UCSD-AML1 (cell line): ENCODE data around the gene NKX1-1.
"Not testable (repeated sequence)": the region's sequence is repeated elsewhere in the genome, so short reads cannot be mapped to it uniquely, and the experiment has no call there.

Experiments
- DNase-seq: peaks from one replicate; lab custom pipeline; 2025; ENCODE audit not compliant: unreplicated experiment; lab: John Stamatoyannopoulos, UW

The NKX1-1 gene

DNA sequence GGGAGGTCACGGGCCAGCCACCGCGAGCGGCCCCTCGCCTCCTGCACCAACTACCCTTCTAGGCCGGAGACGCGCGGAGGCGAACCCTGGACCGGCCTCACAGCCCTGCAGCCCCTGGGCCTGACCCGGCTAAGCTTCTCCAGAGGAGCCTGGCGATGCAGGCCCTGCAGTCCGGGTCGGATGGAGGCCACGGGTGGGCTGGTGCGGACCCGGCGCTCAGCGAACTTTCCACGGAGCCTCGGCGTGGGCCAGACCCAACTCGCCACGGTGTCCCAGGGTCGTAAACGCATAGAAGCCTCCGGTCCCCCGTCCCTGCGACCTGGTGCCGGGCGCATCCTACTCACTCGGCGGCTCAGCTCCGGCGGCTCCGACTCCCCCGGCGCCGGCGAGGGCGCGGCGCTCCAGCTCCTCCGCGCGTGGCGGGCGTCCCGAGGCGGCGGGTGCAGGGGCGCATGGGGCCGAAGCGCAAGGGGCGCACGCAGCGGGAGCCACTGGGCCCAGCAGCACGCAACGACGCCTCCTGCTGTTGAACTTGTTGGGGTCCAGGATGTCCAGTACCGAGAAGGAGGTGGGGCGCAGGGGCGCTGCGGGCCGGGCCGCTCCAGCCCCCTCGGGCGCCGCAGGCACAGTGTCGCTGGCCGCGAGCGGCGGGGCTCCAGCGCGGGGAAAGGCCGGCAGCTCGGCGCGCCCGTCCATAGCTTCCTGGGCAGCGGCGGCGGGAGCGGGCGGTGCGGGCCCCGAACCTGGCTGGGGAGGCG lies 427 bp downstream of the NKX1-1 start:
- DNase-seq = no peak

DNA sequence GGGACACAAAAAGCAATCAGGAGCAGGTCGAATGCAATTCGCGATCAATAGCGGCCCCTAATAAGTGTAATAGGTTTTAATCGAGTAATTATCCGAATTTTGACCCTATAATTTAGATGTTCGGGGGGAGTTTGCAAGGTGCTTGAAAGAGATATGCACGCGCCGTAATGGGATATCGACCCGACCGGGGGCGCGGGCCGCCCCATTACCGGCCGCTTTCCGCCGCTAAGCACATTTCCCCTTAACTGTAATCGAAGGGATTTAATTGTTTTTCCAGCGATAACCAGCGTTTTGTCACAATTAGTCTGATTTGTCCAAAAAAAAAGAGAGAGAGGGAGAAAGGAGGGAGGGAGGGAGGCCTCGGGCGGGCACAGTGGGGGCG lies 997 bp downstream of the NKX1-1 start:
- no peak for DNase-seq

DNA sequence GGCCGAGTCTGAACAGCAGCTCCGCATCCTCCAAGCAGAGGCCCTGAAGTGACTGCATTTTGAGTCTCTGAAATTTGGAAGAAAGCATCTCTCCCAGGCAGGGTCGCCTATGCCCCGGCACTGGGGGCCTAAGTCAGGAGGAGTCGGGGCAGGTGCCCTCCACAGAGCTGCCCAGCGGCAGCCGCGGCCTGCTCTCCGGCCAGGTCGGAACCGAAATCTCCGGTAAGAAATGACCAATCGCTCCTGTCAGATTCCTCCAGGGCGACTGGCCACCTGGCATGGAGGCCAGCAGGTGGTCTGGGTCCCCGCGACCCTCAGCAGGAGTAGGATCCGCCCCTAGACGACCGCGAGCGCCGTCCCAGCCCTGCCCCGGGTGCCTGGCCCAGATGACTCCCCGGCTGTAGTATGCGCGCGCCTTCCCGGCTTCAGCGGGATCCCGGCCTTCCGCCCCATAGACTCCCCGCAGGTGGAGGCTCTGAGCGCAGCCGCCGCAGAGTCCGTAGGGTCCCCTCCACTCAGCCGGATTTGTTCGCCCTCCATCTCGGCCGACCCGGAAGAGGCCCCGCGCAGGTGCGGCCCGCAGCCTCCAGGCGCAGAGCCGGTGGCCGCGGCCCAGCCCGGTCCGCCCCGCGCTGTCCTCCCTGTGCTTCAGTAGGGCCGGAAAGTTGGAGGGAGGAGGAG lies 1.5 kb downstream of the NKX1-1 start:
- DNase-seq = no peak

DNA sequence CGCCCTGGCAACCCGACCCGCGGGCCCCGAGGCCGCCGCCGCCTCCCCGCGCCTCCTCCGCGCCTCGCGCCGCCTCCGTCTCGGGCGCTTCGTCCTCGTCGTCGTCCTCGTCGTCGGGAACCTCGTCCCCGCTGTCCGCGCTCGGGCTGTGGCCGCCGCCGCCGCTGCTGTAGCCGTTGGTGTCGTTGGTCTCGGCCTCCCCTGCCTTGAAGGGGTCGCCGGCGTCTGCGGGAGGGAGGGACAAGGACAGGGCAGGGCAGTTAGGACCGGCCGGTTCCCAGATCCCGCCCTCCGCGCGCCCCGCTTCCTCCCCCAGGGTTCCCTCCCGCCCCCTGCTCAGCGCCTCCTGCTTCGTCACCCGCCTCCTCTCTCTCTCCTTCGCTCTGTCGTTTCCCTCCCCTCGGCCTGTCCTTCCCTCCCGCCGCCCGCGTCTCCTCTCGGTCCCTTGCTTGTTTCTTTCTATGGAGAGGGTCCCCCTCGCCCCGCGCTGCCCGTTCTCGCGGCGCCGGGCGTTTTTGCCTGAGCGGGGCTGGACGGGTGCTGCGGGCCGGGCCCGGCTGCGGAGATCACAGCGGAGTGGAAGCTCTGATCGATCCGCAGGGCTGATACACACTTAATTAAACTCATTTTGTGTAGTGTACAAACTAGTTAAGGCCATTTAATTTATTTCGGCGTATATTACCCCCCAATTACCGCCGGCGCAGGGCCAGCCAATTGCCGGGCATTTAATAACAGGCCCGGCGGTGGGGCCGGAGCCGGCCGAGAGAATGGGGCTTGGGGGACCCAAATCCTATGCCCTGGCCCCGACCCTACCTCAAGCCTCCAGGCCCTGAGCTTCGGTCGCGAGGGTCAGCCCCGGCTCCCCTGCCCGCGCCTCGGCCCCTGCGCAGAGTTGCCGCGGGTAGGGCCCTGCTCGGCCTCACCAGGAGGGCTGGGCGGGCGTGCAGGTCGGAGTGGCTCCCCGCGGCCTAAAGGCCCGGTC lies 2.4 kb downstream of the NKX1-1 start:
- no peak for DNase-seq

DNA sequence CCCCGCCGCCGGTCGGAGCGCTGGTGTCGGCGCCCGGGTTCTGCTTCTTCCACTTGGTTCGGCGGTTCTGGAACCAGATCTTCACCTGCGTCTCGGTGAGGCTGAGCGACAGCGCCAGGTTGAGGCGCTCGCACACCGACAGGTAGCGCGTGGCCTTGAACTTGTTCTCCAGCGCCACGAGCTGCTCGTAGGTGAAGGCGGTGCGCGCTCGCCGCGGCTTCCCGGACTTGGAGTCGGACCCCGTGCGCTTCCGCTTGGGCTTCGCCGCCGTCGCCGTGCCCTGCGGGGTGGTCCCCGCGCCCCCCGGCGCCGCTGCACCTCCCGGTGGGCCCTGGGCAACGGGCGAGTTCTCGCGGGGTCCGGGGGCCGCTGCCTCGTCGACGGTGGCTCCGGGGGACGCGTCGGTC lies 3.1 kb downstream of the NKX1-1 start:
- DNase-seq = no peak

DNA sequence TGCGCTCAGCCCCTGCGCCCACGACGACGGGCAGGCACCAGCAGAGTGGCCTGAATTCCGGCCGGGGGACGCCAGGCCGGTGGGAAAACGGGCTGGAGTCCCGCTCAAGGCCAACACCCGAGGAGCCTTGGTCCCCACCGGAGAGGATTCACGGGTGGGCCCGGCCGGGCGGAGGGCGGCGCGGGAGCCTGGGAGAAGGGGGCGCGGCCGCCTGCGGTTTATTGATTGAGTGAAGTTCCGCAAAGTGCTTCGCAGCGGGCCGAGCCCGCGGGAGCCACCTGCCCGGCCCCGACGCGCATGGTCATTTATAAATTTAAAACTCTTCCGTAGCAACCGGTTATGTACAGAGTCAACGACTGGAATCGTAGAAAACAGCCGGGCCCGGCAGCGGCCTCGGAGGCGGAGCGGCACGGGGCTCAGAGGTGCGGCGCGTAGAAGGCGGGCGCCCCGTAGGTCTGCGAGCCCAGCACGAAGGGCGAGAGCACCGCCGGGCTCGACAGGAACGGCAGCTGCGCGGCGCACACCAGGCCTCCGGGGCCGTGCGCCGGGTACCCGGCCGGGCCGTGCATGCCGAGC lies 3.6 kb downstream of the NKX1-1 start:
- no peak for DNase-seq

DNA sequence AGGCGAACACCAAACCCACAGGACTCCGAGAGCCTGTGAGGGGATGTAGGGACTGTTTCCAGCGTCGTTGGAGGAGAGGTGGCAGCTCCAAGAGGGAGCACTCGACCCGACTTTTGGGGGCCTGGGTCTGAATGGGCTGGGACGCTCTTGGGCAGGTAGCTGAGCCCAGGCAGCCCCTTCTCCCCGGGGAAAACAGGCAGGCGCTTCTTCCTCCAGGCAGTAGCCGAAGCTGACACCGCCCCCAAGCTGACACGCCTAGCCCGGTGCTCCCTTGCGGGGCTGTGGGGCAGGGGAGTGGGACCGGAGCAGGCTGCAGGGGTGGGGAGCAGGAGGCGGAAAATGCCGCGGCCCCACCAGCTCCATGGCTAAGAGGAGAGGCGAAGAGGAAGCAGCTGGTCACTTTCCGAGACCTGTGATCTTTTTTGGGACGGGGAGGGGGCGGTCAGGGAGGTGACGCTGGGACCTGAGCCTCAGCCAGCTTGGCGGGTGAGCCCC lies 4.2 kb downstream of the NKX1-1 start:
- no peak for DNase-seq

DNA sequence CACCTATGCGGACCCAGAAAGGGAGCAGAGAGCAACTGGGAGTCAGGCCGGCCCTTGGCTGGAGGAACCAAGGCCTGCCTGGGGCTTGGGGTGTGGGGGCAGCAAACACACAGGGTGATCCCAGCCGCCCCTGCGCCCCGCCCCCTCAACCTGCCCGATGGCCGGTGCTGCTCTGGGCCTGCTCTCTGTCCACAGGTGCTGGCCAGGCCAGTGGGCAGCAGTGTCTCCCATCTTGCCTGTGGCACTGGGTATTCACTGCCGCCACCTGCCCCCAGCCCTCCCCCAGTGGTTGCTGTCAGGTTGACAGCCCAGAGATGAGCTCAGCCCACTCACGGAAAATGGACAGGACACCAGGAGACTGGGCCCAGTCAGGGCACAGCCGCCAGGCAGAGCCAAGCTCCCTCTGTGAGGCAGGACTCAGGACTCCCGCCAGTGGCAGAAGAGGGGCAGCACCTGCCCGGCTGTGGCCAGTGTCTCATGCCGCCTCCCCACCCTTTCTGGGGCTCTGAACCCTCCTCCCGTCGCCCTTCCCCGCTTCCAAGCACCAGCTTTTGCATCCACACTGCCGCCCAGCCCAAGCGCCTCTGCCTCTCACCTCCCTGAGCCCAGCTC lies 4.7 kb downstream of the NKX1-1 start:
- DNase-seq = no peak

DNA sequence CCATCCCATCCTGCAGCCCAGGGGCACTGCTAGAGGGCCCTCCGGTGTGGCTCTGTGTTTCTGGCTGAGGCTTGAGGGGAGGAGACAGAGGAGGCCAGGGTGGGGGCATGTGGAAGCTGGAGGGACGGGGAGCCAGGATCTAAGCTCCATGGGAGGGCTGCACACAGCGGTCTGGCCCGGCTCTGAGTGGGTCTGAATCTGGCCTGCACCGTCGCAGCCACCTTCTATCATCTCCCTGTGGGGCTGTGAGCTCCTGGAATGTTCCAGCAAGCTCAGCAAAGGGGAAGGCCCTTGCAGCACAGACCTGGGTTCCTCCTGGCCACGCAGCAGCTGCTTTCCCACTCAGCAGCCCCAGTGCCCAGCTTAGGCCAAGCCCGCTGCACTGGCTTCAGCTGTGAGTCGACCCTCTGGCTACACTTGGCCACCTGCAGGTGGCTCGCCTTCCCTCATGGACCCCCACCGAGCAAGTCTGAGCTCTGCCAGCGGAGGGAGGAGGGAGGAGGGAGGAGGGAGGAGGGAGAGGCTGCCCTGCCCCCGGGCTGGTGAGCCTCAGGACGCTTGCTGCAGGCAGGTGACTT lies 5.3 kb downstream of the NKX1-1 start:
- no peak for DNase-seq

DNA sequence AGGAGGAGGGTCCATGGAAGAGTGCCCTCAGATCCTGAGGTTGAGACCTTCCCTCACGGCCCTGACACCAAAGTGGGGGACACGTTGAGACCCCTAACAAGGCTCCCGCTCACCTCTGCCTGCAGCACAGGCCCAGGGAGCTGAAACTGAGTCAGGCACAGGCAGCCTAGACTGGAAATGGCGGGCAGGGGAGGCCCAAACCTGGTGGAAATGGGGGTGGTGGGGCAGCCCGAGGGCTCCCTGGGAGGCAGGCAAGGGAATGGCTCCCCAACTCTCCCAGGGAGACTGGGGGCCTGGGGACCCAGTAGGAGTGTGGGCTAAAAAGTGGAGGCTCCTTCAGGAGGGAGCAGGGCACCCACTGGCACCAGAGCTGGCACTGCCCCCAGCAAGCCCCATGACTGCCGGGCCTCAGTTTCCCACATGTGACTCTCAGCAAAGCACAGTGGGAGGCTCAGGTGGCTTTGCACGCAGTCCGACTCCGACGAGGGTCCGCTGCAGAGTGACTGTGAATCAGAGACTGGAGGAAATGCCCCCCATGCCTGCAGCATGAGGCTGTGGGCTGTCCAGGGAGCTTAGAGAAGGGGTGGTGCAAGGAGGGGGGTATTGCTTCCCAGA lies 5.9 kb downstream of the NKX1-1 start:
- DNase-seq = no peak

DNA sequence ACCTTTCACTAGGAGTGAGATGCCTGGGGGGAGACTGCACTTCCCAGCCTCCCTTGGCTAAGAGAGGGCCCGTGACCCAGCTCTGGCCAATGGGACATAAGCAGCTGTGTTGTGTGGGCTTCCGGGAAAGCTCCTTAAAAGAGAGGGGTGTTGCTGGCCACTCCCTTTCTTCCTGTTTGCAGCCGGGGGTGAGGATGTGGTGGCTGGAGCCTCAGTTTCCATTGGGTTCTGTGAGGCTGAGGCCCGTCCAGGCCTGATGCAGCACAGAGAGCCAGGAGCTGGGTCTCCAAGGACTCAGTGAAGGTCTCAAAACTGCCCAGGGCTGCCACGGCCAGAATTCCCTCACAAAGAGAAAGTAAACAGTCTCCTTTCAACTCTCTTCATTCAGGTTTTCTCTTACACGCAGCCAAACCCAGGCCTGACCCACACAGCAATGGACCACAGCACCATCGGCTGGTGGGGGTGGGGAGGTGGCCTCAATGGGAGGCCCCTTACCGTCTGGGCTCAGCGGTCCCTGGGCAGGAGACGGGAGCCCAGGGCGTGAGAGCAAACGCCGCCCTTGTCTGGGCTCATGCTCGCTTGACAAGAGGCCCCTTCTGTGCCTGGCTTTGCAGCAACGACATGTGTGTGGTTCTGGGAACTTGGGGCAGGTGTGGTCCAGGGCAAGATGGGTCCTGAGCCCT lies 6.6 kb downstream of the NKX1-1 start:
- no peak for DNase-seq

DNA sequence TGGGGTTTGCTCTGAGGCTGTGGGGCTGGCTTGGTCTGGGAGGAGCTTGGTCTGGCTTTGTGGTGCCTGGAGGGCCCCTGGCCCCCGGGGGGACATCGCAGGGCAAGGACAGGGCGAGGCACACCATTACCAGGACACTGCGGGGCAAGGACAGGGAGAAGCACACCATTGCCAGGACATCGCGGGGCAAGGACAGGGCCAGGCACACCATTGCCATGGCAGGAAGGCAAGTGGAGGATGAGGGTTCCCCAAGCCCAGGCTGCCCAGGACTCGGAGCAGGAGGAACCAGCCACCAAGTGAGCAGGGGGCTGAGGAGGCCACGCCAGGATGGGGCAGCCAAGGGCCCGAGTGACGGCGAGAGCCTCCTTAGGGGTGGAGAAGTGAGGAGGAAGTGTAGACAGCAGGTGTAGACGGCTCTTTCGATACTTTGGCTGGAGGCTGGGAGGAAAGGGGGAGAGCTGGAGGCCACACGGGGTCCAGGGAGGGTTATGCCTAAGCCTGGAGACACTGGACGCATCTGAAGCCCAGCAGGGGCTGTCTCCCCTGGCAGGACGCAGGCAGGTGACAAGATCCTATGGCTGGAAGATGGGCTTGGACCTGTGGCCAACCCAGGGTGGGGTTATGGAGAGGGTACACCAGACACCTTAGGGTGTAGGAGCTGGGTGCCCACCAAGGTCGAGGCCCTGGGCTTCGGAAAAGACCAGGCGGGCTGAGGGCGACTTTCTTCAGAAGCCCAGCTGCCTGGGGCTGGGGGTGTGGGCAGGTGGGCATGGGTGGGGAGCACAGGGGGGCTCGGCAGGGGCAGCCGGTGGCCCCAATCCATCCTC lies 7.3 kb downstream of the NKX1-1 start:
- DNase-seq = no peak

DNA sequence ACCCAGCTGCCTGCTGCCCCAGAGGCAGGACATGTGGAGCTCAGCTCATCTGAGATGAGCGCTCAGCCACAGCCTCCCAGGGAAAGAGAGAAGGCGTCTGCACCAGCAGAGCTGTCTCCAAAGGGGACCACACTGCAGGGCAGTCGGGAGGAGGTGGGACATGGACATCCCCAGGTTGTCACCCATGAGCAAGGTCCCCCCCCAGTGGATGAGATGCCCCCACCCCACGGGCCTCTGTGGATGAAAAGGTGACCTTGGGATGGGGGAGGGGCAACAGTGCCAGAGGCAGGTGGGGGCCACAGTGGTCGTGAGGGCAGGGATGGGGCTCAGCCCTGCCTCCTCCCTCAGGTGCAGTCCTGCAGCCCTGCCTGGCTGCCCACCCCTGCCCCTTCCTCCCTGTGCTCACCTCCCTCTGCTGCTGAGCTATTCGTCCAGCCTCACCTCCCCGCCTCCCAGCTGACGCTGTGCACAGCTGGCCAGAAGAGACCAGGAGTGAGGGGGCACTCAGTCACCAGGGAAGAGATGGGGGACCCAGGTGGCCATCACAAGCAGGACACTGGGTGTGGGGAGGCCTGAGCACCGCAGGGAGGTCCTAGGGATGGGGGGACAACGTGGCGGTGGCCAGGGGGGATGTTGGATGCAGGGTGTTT lies 9.3 kb downstream of the NKX1-1 start:
- no peak for DNase-seq

DNA sequence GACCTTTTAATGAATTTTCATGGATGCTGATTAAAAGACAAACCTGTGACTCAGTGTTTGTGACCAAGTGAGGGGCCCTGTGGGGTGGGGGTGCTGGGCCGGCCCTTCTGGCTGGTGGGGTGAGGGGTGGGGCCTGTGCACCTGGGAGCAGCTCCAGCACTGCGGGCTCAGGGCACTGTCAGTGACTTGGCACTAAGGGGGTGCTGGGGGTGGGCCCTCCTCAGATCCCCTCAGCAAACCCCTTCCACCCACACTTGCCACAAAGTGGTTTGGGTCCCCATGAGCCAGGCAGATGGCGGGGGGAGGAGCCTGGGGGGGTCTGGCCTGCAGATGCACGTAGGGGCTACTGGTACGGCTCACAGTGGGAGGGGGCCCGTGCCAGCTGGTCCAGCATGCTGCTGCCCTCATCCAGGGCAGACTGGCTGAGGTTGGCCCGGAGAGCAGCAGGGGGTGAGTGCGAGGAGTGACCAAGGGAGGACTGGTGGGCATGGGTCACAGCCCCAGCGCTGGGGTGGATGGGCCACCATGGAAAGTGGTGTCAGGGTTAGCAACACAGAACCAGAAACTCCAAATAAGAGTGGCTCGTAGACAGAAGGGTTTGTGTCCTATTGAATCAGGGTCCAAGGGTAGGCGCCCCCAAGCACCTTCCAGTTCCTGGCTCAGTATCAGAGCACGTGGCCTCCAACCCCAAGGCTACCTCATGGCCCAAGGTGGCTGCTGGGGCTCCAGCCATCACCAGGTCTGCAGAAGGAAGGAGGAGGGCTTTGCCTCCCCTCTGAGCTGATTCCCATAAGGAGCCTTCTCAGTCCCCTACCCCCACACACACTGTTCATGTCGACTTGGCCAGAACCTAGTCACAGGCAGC lies 10.1 kb downstream of the NKX1-1 start:
- no peak for DNase-seq

DNA sequence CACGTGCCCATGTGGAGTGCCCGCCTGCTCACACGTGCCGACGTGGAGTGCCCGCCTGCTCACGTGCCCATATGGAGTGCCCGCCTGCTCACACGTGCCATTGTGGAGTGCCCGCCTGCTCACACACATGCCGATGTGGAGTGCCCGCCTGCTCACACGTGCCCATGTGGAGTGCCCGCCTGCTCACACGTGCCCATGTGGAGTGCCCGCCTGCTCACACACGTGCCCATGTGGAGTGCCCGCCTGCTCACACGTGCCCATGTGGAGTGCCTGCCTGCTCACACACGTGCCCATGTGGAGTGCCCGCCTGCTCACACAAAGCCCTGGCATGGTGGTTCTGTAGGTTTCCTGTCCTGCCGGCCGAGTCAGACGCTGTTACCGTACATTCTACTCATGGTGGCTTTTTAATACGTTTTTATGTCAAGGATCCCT lies 10.8 kb downstream of the NKX1-1 start:
- not testable (repeated sequence) for DNase-seq

DNA sequence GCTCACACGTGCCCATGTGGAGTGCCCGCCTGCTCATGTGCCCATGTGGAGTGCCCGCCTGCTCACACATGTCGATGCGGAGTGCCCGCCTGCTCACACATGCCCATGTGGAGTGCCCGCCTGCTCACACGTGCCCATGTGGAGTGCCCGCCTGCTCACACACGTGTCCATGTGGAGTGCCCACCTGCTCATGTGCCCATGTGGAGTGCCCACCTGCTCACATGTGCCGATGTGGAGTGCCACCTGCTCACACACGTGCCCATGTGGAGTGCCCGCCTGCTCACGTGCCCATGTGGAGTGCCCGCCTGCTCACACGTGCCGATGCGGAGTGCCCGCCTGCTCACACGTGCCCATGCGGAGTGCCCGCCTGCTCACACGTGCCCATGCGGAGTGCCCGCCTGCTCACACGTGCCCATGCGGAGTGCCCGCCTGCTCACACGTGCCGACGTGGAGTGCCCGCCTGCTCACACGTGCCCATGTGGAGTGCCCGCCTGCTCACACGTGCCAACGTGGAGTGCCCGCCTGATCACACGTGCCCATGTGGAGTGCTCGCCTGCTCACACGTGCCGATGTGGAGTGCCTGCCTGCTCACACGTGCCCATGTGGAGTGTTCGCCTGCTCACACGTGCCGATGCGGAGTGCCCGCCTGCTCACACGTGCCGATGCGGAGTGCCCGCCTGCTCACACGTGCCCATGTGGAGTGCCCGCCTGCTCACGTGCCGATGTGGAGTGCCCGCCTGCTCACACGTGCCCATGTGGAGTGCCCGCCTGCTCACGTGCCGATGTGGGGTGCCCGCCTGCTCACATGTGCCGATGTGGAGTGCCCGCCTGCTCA lies 11.5 kb downstream of the NKX1-1 start:
- not testable (repeated sequence) for DNase-seq
